ENCODE results near the gene UGT1A6.

UGT1A6 gene

GRCh38 chr2:233764264-233764663 is 71.6 kb downstream of the UGT1A6 start:
- DNase-seq (ENCODE audit: low read depth in 2 of 2, low spot score in 1 of 2) = no peak

DNA sequence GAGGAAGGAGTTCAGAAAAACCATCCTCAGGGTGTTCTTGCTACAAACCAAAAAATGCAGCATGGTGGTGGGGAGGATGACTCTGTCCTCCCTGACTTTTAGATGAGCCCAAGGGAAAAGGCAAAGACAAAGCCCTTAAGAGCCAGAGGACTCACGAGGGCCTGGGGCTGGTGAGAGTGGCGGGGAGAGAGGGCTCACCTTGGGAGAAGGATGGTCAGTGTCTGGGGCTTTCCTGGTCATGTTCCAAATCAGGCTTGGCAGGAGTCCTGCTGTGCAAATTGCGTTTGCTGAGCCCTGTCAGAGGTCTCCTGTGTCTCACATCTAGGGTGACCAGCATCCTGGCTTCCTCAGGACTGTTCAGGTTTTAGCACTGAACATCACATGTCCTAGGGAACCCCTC is 72.1 kb downstream of the UGT1A6 start:
- DNase-seq (ENCODE audit: low read depth in 2 of 2, low spot score in 1 of 2) = no peak

GRCh38 chr2:233766416-233766815 is 73.7 kb downstream of the UGT1A6 start:
- DNase-seq (ENCODE audit: low read depth in 2 of 2, low spot score in 1 of 2) = no peak

DNA sequence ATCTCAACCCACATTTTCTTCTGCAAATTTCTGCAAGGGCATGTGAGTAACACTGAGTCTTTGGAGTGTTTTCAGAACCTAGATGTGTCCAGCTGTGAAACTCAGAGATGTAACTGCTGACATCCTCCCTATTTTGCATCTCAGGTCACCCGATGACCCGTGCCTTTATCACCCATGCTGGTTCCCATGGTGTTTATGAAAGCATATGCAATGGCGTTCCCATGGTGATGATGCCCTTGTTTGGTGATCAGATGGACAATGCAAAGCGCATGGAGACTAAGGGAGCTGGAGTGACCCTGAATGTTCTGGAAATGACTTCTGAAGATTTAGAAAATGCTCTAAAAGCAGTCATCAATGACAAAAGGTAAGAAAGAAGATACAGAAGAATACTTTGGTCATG is 75.4 kb downstream of the UGT1A6 start:
- no peak for DNase-seq (ENCODE audit: low read depth in 2 of 2, low spot score in 1 of 2)

DNA sequence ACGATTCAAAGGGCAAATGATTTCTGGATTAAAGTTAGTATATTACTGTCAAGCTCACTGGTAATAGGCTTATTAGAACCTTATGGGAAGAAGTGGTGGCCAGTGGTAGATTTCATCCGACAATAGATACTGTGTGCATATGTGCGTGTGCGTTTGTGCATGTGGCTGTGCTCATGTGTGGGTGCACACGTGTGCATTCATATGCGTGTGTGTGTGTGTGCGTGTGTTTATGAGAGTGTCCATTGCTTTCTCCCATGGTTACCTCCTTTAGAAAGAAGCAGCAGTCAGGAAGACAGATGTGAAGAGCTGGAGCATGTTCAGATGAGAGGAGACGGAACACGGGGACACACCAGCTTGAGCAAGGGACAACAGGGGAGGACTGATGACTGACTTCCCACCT is 76.6 kb downstream of the UGT1A6 start:
- DNase-seq (ENCODE audit: low read depth in 2 of 2, low spot score in 1 of 2) = no peak

DNA sequence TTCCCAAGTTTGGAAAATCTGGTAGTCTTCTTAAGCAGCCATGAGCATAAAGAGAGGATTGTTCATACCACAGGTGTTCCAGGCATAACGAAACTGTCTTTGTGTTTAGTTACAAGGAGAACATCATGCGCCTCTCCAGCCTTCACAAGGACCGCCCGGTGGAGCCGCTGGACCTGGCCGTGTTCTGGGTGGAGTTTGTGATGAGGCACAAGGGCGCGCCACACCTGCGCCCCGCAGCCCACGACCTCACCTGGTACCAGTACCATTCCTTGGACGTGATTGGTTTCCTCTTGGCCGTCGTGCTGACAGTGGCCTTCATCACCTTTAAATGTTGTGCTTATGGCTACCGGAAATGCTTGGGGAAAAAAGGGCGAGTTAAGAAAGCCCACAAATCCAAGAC is 79.5 kb downstream of the UGT1A6 start:
- no peak for DNase-seq (ENCODE audit: low read depth in 2 of 2, low spot score in 1 of 2)

- DNase-seq (ENCODE audit: low read depth in 2 of 2, low spot score in 1 of 2) = no peak
These were observed 79.9 kb downstream of the UGT1A6 start for GRCh38 chr2:233772583-233772982.

- DNase-seq (ENCODE audit: low read depth in 2 of 2, low spot score in 1 of 2) = no peak
These were observed 81.2 kb downstream of the UGT1A6 start for GRCh38 chr2:233773854-233774253.

GRCh38 chr2:233775414-233775813 is 82.7 kb downstream of the UGT1A6 start:
- no peak for DNase-seq (ENCODE audit: low read depth in 2 of 2, low spot score in 1 of 2)

DNA sequence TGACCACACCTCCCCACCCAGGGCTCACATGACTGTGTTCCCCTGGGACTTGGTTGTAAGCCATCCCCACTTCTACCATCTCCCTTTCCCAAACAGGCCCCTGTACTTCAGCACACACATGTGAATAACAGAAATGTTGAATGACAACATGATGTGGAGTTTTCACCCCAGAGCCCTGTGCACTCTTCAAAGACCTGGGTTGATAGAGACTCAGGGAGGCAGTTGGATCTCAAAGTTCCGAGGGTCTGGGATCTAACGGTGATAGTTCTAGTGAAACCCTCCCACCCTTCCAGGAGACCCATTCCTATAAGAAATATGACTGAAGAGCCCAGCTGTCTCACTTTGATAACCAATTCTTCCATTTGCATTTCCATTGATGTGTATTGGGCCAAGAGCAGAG is 85.3 kb downstream of the UGT1A6 start, which contains the start of gene MROH2A:
Gene MROH2A, plus strand, starts transcription at position 301 of the 400 bp plus-strand sequence. CDS start 1,029 bp downstream, outside the sequence.
- DNase-seq (ENCODE audit: low read depth in 2 of 2, low spot score in 1 of 2) = no peak

GRCh38 chr2:233779722-233780121 is 87.0 kb downstream of the UGT1A6 start:
- DNase-seq (ENCODE audit: low read depth in 2 of 2, low spot score in 1 of 2) = no peak

GRCh38 chr2:233780771-233781170 is 88.1 kb downstream of the UGT1A6 start:
- no peak for DNase-seq (ENCODE audit: low read depth in 2 of 2, low spot score in 1 of 2)

GRCh38 chr2:233789554-233789953 is 96.9 kb downstream of the UGT1A6 start:
- no peak for DNase-seq (ENCODE audit: low read depth in 2 of 2, low spot score in 1 of 2)

- DNase-seq (ENCODE audit: low read depth in 2 of 2, low spot score in 1 of 2) = no peak
These were observed 98.6 kb downstream of the UGT1A6 start for GRCh38 chr2:233791151-233791882.

- DNase-seq (ENCODE audit: low read depth in 2 of 2, low spot score in 1 of 2) = no peak
These were observed 99.2 kb downstream of the UGT1A6 start for GRCh38 chr2:233791883-233792329.

- DNase-seq (ENCODE audit: low read depth in 2 of 2, low spot score in 1 of 2) = no peak
These were observed 100.0 kb downstream of the UGT1A6 start for GRCh38 chr2:233792720-233793119.

- DNase-seq (ENCODE audit: low read depth in 2 of 2, low spot score in 1 of 2) = no peak
These were observed 100.9 kb downstream of the UGT1A6 start for GRCh38 chr2:233793465-233794127.

GRCh38 chr2:233794128-233794658 is 101.5 kb downstream of the UGT1A6 start:
- no peak for DNase-seq (ENCODE audit: low read depth in 2 of 2, low spot score in 1 of 2)

- no peak for DNase-seq (ENCODE audit: low read depth in 2 of 2, low spot score in 1 of 2)
These were observed 103.1 kb downstream of the UGT1A6 start for GRCh38 chr2:233795735-233796171.

GRCh38 chr2:233796254-233796653 is 103.6 kb downstream of the UGT1A6 start:
- DNase-seq (ENCODE audit: low read depth in 2 of 2, low spot score in 1 of 2) = no peak

DNA sequence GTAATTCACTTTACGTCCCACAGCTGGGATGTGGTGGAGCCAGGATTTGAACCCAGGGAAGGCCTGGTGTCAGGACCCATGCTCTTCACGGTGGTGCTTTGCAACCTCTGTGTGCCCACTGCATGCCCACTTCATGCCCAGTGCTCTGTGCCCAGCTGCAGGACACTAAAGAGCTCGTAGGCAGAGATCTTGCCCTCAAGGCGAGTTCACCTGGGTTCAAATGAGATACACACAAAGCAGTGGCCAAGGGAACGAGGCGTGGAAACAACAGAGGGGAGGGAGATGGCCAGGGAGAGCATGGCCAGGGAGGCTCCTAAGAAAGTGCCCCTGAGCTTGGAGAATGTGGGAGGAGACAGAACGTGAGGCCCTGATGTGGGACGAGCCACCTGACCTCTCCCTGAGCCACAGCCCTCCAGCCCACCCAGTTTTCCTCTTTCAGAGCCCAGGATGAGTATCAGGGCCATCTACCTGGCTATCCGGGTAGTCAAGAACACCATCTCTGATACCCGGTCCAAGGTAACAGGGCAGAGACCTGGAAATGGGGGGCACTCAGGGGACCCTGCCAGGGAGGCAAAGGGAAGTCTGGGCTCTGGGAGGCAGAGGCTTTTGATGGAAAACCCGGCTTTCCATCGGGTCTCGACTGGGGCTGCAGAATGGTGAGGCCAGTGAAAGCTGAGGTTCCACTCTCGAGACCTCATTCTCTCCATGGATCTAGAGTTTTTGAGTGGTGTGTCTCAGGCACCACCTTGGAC is 105.8 kb downstream of the UGT1A6 start:
- DNase-seq (ENCODE audit: low read depth in 2 of 2, low spot score in 1 of 2) = no peak

All from stimulated activated CD8-positive, alpha-beta memory T cell treated with anti-CD3 and anti-CD28 coated beads, Interleukin-4, amount 100 ng/mL, for 1 hour (primary cell).